ENCODE measurements around the gene COBL. TPM values are rescaled to one million over a fixed set of nuclear protein-coding genes. Genes with fewer than 3 reads are reported as not detected.

COBL gene
- polyA plus RNA-seq, 3 donors: 19.1 to 26.0 (median 22.4) TPM

DNA sequence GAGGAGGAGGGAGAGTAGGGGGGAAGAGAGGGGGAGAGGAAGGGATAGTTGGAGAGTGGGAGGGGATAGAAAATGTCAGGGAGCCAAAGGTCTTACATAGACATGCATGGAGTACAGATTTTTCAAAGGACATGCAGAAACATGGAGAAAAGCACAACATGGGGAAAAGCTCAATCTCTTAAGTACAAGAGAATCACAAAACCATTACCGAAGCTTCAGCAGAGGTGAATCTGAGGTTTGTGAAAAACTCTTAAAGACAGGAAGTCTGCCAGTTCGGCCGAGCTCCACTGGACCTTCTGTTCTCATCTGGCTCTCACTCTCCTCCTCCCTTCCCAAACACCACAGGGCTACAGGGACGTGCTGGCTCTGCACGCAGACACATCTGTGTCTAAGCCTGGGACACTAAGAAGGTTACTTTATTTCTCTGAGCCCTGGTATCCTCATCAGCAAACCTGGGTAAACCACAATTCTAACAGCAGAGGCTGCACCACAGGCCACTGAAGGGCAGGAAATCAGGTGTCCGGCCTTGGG is 133.9 kb downstream of the COBL start:
- DNase-seq (ENCODE audit: extremely low read depth in 1 of 11, low read depth in 9 of 11, low spot score in 4 of 11): no peak

DNA sequence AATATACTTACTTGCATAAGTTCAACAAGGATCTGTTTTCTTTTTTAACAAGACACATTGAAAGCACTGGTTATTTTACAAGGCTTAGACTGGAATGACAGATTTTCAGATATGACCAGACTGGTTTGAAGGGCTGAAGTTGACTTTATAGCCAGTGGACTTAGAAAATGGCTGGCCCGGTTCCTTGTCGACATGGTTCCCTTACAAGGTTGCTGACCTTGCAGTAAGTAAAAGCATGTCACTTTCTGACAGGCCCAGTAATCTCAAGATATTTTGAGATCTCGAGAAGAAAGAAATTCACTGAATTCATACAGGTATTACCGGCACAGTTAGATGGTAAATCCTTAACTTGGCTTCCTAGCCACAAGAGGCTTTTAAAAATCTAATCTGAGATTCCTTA is 136.5 kb downstream of the COBL start:
- DNase-seq (ENCODE audit: extremely low read depth in 1 of 11, low read depth in 9 of 11, low spot score in 4 of 11): no peak

DNA sequence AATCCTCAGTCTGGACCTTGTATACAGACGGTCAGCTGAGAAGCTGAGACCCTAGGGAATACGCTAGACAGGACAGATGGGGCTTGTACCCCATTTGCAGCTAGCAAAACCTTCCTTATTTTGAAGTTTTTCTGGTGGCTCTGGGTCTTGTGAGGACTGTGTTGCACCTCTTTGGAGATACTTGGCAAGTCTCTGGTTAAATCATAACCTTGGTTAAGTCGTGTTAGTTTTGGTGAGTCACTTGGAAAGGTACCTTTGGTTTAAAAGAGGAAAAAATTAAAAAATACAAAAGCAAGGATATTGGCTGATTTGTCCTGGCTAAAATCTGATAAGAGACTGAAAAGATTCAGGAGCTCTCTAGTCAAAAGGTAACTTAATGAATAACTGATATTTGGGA is 140.6 kb downstream of the COBL start:
- DNase-seq (ENCODE audit: extremely low read depth in 1 of 11, low read depth in 9 of 11, low spot score in 4 of 11): no peak

DNA sequence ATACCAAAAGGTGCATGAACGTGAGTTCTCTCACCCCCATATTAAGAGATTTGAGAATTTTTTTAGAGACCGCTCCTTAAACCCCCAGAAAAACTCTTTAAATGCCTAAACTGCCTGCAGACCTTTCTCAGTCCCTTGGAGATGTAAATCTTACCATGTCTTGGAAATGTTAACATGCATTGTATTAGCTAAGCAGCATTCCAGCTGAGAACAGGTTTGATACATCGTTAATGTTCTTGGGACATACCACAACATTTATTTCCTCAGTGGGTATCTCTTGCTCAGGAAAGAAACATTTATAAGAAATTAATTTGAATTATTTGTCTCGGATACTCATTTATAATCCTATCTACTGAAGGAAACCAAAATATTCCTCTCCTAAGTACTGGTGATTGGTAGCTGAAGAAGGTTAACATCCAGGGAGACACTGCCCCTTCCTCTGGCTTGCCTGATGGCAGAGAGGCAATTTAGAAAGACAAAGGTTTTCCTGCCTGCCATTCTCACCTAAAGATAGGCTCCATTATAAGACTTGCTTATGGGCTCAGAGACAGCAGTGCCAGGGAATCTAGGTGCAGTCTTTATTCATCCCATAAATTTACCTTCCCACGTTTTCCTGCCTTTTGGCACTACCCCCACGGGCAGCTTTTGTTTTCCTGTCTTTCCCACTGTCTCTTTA is 141.2 kb downstream of the COBL start:
- no peak for DNase-seq (ENCODE audit: extremely low read depth in 1 of 11, low read depth in 9 of 11, low spot score in 4 of 11)

DNA sequence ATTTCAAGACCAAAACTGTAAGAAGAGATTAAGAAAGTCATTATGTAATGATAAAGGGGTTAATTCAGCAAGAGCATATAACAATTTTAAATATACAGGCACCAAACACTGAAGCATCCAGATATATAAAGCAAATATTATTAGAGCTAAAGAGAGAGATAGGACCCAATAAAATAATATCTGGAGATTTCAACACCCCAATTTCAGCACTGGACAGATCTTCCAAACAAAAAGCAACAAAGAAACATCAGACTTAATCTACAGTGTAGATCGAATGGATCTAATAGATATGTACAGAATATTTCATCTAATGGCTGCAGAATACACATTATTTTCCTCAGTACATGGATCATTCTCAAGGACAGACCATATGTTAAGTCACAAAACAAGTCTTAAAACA is 151.3 kb downstream of the COBL start:
- no peak for DNase-seq (ENCODE audit: extremely low read depth in 1 of 11, low read depth in 9 of 11, low spot score in 4 of 11)

DNA sequence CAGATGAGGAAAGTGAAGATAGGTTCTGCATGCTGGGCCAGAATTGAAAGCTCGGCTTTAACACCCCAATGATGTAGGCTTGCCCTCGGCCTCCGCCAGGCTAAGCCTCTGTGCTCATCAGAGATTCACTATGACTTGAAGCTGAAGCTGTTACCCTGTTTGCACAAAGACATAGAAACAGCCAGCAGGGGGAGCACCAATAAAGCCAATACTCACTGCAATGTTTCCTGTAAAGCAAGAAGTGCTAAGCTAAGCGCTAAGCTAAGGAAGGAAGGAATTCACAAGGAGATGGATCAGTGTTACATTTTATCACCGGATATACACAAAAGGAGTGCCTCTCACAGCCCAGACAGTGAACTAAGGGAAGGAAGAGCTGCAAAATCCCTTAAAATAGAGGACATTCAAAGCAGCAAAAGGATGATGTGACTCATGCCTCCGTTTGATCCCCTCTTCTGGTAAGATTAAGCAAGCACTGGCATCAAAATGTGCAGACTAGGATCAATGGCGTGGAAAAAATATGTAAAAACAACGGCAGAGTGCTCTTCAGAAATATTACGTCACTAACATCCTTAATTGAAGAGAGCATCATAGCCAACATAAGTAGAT is 153.8 kb downstream of the COBL start:
- DNase-seq (ENCODE audit: extremely low read depth in 1 of 11, low read depth in 9 of 11, low spot score in 4 of 11): peak; percentile 65 to 84 (median 76)

DNA sequence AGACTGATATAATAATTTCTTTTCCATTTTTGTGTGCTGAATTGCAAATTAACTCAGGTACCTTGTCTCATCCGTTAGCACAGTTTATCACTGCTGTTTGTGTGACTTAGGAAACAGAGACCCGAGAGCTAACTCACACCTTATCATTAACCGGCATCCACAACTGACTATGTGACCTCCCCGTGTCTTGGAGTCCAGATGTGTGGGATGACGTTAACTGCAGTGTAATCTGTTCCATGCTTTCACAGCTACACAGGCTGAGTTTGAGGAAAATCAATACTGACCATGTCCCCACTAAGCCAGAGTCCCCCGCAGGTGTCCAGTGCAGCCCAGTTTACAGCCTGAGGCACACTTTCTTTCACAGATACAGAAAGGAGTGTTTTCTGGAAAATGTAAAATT is 154.7 kb downstream of the COBL start:
- no peak for DNase-seq (ENCODE audit: extremely low read depth in 1 of 11, low read depth in 9 of 11, low spot score in 4 of 11)

DNA sequence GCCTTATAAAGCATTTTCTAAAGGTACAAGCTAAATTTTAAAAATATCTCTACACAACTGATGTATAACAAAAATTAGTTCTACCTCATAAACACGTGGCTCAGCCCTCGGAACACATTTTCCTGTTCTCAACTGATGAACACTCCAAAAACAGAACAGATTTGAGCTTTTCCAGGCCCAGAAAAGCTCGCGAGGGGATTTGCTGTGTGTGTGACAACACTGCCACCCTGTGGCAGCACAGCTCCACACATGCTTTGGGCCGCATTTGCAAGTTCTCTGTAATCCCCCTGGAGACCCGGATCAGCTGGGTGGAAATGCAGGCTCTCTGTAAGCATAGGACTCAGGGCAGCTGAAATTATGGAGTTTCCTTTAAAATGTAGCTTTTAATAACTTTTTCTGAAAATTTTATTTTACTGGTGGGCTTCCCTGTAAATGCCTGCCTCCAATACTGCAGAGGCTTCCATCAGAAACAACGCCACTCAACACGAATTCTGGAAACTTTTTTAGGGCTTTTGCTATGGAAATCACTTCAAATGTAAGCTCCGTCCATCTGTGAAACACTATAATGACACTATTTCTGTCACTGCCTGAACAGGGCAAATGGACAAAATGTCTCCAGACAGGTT is 155.5 kb downstream of the COBL start:
- peak; percentile 44 to 75 (median 67) for DNase-seq (ENCODE audit: extremely low read depth in 1 of 11, low read depth in 9 of 11, low spot score in 4 of 11)

DNA sequence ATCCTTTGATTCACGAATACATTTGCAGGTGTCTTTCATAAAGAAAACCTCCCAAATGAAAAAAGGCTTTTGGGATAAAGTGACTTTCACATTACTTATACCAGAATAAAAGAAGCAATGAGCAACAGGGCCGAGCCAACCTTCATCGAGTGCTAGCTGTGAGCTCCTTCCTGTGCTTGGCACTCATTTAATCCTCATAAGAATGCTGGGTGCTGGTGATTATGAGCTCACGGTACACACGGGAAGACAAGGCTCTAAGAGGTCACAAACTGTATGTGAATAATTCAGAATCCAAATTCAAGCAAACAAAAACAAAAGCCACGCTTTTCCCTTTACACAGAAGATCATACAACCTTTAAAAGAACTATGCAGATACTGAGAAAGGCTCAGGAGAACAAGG is 156.2 kb downstream of the COBL start:
- no peak for DNase-seq (ENCODE audit: extremely low read depth in 1 of 11, low read depth in 9 of 11, low spot score in 4 of 11)

DNA sequence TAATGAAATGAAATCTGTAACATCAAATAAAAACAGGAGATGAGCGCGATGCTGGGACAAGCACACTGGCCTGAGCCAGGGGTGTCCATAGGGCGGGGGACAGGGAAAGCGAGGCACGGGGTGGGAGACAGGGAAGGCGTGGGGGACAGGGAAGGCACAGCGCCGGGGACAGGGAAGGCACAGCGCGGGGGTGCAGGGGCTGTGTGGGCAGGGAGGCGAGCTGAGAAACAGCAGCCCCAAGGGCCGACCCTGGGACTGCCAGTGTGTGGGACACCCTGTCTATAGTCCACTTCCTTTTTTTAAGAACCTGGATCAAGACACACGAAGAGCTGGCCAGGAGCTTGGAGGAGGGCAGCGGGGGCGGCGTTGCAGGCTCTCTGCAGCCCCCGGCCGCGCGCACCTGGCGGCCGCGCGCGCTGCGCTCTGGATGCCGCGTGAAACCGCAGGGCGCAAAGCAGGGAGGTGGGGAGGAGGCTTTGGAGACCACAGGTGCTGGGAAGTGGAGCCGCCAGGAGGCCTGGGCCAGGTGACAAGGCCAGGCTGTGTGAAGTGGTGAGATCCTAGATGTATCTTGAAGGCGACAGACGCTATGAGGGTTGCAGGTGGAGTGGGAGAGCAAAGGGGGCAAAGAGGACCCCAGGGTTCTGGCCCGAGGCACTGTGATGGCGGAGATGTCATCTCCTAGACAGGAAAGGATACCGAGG is 157.7 kb downstream of the COBL start:
- no peak for DNase-seq (ENCODE audit: extremely low read depth in 1 of 11, low read depth in 9 of 11, low spot score in 4 of 11)

DNA sequence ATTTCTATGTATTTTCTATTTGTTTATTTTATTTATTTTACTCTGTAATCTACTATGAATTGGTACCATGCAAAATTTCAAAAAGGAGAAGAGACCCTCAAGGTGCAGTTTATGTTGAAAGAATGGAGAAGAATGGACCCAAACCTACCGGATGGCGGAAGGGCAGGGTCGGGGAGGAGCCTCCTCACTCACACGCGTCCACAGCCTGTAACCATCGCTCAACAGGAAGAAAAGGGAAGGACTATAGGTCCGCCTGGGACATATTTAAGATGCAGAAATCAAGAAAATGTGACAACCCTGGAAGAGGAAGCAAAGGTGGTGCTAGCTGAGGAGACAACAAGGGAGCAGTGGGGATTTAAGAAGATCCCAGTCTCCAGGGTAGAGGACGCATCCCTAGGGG is 158.4 kb downstream of the COBL start:
- no peak for DNase-seq (ENCODE audit: extremely low read depth in 1 of 11, low read depth in 9 of 11, low spot score in 4 of 11)

DNA sequence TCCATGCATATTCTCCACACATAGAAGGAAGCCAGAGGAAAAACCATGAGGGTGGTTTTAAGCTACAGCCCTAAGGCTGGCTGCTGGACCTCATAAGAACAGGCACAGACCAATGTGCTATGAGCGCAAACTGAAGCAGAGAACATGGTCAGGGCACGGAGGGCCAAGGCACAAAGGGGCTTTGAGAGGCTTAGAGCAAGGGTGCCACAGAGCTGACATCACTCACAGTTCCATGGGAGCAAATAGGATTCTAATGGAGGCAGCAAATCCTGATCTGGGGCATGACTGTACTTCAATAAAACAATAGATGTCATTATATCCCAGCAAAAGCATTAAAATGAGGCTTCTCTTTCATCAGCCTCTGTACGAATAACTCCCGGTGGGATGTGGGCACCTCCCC is 162.4 kb downstream of the COBL start:
- DNase-seq (ENCODE audit: extremely low read depth in 1 of 11, low read depth in 9 of 11, low spot score in 4 of 11): no peak

DNA sequence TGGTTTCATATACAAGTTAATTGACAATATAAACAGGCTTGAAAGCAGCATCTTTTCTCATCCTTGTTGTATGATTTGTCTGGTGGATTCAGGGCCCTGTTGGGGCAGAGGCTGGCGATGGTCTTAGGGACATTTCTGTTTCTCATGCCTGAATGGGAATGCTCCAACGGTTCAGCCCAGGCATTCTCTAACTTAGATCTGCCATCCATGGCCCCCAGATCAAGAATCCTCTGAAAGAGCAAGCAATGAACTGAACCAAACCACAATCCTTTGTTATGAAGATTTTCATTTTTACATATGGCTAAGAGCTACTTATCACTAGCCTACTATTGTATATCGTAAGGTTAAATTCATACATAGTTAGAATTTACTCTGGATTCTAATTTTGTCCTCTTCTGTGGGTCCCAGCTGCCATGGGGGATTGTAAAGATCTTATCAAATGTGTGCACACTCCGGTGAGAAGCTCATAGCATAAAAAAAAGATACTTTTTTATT is 163.9 kb downstream of the COBL start:
- DNase-seq (ENCODE audit: extremely low read depth in 1 of 11, low read depth in 9 of 11, low spot score in 4 of 11): no peak

DNA sequence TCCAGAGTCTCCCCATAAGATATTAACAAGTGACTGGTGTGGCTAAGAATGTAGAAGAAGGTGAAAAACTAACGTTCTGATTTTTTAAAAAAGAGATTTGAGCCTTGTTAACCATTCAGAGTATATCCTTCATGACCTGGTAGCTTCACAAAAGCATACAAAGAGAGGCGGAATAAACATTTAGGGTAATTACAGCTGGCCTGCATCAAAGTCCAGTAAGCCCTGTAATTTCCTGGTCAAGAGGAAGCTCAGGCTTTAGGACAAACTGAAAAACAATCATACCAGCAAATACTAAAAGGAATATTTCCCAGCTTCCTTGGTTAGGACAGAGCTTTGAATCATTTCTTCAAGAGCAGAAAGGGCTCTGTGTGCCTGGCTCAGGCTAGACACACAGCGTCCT is 165.2 kb downstream of the COBL start:
- peak in 1 of 11 donors; percentile 18 for DNase-seq (ENCODE audit: extremely low read depth in 1 of 11, low read depth in 9 of 11, low spot score in 4 of 11)

DNA sequence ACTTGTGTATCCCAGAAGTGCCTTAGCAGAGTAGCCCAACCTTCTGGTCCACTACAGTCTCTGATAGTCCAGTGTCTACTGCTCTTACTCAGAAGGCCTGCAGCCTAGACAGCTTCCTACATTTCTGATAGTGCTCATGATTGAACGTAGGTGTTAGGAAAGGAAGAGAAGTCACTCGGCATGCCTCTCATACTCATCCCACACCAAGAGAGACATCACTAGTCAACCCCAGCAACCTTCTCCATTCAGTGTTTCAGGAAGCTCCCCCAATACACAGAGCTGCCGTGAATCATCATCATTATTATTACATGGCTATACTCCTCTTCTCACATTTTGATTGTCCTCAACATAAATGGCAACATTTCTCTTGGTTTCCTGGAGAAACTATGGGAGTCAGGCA is 166.4 kb downstream of the COBL start:
- DNase-seq (ENCODE audit: extremely low read depth in 1 of 11, low read depth in 9 of 11, low spot score in 4 of 11): no peak

DNA sequence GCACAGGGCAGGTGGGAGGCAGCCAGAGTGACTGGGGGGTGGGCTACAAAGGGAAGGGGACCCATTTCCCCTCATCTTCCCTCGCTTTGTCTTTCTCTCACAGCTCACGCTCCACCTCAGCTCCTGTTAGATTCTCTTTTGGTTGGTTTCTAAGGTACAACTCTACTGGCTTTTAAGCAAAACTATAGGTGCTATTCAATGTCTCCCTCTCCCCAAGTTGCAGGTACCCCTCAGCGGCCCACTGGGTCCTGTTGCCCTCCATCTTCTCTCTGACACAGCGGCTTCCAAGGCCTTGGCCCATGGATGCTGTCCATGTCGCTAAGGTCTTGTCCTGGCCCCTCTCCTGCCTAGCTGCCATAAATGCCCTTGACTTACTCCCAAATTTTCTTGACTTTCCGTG is 168.4 kb downstream of the COBL start:
- DNase-seq (ENCODE audit: extremely low read depth in 1 of 11, low read depth in 9 of 11, low spot score in 4 of 11): no peak

DNA sequence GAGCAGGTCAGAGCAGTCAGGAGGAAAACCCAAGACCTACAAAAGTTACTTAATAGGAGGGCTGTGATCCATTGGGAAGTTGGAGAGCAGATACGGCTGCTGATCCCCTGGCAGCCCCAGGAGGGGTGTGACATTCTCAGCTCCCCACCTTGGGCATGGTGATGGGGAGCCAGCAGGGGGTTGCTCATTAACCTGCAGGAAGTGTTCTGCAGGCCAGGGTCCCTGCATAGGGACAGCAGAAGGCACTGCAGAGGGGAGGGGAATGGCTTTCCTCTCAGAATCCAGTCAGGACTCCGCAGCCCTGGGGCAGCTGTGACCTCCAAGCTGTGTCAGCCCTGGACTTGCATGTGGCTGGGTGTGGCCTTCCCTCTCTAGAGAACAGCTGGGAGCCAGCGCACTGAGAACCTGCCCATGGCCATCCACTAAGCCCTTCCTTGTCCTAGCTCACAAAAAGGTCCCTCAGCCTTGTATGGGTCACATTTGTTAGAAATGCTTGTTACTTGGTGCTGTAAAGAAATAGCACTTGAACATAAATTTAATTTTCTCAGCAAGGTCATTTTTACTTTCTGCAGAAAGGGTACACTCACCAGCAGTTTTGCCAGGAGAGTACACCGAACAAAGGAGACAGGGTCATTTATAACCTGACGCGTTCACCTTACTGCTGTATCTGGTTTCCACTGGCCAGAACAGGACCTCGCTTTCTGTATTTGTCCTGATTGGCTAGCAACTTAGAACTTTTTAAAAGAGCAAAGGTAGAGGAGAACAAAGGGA is 169.6 kb downstream of the COBL start:
- no peak for DNase-seq (ENCODE audit: extremely low read depth in 1 of 11, low read depth in 9 of 11, low spot score in 4 of 11)

DNA sequence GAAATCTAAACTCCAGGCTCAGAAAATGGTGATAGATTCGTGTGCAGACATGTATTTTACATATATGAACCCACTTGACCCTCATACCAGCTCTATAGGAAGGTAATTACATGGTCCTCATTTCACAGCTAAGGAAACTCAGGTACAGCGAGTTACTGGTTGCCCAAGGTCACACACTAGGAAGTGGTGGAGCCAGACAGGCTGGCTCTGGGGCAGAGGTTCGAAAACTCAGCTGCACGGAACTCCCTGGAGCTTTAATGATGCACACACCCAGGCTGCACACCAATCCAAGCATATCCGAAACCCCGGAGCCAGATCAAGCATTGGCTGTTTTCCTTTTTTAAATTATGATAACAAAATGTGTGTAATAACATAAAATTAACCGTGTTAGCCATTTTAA is 172.4 kb downstream of the COBL start:
- no peak for DNase-seq (ENCODE audit: extremely low read depth in 1 of 11, low read depth in 9 of 11, low spot score in 4 of 11)

DNA sequence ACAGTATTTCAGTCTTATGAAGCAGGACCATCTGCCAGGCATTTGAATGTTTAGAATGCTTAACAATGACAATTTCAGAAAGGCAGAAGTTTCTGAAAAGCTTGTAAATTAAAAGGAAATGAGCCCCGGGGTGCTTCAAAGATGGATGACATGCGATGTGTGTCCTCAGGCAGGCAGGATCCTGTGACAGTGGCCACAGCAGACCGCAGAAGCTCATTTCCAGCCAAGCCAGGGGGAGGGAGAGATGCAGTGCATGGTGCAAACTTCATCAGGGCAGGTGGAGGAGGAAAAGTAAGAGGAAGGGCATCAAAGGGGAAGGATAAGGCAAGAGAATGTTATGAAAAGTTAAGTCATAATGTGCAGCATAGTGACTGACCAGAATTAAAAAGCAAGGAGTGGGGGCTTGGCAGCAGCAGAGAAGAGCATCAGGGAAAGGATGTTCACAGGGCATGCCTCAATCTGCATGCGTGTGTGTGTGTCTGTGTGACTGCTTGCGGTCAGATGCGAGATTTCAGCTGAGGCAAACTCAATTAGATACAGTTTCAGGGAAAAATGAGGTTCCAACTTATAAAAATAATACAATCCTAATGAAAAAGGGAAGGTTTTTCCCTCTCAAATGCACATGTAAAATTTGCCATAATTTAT is 173.7 kb downstream of the COBL start:
- DNase-seq (ENCODE audit: extremely low read depth in 1 of 11, low read depth in 9 of 11, low spot score in 4 of 11): no peak
